ENCODE data around the gene SMCHD1.
"Not testable (repeated sequence)": the region's sequence is repeated elsewhere in the genome, so short reads cannot be mapped to it uniquely, and the experiment has no call there.

SMCHD1 gene

DNA sequence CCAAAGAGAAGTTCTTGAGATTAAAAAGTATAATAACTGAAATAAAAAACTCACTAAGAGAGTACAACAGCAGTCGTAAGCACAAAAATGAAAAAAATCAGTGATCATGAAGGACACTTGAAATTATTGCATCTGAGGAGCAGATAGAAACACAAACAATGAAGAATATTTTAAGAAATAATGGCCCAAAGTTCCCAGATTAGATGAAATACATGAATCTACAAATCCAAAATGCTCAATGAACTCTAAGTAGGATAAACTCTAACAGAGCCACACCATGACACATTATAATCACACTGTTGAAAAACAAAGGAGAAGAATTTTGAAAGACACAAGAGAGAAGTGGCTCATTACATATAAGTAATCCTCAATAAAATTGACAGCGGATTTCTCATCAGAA is 159.4 kb downstream of the SMCHD1 start:
- no peak for DNase-seq (ENCODE audit: low spot score)

DNA sequence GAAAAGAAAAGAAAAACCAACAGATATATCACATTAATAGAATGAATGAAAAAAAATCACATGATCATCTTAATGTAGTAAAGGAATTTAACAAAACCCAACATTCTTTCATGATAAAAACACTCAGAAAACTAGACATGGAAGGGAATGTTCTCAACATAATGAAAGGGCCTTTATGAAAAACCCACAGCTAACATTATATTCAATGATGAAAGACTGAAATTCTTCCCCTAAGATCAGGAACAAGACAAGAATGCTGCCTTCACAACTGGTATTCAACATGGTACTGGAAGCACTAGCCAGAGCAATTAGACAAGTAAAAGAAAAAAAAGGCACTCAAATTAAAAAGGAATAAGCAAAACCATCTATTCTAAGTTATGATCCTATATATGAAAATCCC is 162.8 kb downstream of the SMCHD1 start:
- DNase-seq (ENCODE audit: low spot score), result no peak

DNA sequence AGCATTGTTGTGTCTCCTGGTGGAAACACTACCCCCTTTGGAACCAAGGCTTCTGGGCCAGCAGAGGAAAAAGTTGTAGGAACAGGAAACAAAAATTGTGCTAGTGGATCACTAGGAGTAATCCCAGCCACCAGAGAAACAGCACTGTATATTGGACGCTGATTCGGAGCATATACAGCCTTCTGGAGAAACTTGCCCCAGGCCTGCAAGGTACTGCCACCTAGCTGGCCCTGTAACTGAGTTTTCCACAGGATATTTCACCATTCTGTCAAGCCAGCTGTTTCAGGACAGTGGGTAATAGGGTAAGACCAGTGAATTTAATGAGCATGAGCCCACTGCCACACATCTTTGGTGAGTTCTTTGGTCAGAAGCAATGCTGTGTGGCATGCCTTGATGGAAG is 166.2 kb downstream of the SMCHD1 start:
- DNase-seq (ENCODE audit: low spot score), result no peak

DNA sequence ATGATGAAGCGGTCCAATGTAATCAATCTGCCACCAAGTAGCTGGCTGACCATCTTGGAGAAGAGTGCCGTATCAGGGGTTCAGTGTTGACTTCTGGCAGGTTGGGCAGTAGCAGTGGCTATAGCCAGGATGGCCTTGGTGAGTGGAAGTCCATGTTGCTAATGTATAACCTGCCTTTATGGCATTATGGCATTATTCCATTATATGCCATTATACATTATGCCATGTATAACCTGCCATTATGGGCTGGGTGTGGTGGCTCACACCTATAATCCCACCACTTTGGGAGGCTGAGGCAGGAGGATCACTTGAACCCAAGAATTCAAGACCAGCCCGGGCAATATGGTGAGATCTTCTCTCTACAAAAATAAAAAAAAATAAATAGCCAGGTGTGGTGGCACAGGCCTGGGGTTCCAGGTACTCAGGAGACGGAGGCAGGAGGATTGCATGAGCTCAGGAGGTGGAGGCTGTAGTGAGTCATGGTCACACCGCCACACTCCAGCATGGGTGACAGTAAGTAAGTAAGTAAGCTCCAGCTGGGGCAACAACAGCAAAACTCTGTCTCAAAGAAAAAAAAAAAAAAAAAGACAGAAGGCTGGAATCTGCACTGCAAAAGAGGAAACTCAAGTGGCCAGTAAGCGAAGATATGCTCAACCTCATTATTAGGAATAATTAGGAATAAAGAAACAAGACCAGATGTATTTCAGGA is 166.8 kb downstream of the SMCHD1 start:
- no peak for DNase-seq (ENCODE audit: low spot score)

DNA sequence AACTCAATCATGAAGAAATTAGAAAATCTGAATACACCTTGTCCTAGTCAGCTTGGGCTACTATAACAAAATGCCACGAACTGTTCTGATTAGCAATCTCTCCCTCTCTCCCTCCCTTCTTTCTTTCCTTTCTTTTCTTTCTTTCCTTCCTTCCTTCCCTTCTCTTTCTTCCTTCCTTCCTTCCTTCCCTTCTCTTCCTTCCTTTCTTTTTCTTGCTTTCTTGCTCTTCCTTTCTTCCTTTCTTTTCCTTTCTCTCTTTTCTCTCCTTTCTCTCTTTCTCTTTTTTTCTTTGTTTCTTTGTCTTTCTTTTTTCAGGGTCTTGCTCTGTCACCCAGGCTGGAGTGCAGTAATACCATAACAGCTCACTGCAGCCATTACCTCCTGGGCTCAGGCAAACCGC is 167.7 kb downstream of the SMCHD1 start:
- DNase-seq (ENCODE audit: low spot score), result no peak

DNA sequence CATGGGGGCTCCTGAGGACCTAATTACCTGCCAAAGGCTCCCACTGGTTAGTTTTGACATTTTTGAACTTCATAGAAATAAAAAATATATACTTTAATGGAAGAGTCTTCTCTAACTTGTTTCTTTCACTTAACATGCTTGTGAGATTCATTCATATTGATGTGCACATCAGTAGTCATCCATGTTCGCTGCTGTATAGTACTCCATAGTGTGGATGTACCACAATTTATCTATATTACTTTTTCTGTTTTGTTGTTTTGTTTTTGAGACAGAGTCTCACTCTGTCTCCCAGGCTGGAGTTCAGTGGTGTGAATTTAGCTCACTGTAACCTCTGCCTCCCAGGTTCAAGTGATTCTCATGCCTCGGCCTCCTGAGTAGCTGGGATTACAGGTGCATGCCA is 168.4 kb downstream of the SMCHD1 start:
- no peak for DNase-seq (ENCODE audit: low spot score)

DNA sequence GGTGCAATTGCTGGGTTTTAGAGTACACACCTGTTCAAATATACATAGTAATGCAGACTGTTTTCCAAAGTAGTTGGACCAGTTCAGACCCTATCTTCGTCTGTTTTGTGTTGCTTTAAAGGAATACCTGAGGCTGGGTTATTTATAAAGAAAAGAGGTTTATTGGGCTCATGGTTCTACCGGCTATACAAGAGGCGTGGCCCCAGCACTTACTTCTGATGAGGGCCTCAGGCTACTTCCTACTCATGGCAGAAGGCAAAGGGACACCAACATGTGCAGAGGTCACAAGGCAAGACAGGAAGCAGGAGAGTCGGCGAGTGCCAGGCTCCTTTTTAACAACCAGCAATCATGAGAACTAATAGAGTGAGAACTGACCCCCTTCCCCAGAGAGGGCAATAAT is 169.3 kb downstream of the SMCHD1 start:
- no peak for DNase-seq (ENCODE audit: low spot score)

DNA sequence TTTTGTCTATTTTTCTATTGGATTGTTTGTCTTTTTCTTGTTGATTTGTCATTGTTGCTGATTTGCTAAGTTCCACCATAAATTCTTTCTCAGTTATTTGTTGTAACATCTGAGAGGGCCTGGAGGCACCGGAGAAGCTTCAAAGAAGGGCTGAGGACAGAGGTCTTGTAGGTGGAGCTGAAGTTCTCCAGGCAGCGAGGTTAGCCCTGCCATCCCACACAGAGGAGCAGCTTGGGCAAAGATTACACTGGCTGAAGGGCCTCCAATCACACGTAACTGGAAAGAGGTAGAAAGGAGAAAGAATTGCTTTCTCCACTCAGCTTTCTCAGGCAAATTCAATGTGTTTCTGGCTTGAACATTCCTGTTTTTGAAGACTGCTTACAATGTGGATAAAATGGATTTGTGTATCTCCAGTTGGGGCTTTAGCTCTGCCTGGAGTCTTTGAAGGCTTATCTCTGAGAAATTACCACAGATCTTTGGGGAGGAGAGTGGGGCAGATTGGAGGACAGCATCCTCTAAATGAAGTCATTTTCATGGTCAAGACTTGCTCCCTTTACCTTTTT is 170.2 kb downstream of the SMCHD1 start:
- no peak for DNase-seq (ENCODE audit: low spot score)

DNA sequence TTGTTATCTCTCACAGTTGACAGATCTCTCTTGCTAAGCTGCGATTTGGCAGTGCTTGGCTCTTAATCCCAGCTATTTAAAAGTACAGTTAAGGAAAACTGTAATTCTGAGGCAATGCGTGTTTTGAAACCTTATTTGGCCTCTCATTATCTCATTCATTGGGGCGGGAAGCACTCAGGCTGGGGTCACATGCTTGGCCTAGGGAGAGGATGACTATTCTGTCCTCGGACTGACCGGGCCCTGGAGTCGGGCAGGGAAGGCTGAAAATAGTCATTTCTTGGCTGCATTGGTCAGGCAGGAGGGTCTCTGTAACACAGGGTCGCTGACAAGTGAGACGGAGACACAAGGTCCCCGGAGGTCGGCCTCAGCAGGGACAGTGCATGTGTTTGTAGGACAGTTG is 171.1 kb downstream of the SMCHD1 start:
- DNase-seq (ENCODE audit: low spot score), result peak; percentile 77

DNA sequence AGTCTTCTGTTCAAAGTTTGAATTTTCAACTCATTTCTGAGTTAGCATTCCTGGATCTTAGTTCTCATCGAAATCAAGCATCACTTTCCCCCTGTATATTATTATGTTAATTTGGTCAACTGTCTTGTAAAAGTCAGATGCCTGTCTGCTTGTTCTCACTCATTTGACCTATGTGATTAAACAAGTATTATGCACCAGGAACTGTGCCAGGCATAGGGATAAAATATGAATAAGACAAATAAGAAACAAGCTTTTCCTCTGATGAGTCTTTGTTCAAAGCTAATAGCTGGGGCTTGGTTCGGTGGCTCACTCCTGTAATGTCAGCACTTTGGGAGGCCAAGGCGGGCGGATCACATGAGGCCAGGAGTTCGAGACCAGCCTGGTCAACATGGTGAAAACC is 171.5 kb downstream of the SMCHD1 start:
- no peak for DNase-seq (ENCODE audit: low spot score)

DNA sequence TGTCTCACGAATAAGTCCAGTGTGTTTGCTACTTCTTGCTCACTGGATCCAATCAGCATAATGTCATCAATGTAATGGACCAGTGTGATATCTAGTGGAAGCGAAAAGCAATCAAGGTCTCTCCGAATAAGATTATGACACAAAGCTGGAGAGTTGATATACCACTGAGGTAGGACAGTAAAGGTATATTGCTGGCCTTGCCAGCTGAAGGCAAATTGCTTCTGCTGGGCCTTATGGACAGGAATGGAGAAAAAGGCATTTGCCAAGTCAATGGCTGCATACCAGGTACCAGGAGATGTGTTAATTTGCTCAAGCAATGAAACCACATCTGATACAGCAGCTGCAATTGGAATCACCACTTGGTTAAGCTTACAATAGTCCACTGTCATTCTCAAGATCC is 180.6 kb downstream of the SMCHD1 start:
- not testable (repeated sequence) for DNase-seq (ENCODE audit: low spot score)

DNA sequence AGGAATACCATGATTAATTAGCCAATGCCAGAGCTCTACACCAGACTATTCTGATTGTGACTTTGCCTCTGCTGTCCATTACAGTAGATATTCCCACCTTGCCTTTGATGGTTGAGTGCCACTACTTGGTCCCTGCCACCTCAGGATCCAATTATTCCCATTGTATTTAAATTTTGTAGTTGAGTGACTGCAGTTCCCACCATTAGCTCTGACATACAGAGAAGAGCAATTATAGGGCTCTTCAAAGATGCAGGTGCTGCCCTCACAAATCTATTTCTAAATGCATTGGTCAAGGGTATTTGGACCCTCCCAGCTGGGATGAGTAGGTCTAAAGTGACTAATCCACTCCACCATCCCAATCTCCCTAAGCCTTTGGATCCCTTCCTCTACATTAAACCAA is 181.8 kb downstream of the SMCHD1 start:
- not testable (repeated sequence) for DNase-seq (ENCODE audit: low spot score)

DNA sequence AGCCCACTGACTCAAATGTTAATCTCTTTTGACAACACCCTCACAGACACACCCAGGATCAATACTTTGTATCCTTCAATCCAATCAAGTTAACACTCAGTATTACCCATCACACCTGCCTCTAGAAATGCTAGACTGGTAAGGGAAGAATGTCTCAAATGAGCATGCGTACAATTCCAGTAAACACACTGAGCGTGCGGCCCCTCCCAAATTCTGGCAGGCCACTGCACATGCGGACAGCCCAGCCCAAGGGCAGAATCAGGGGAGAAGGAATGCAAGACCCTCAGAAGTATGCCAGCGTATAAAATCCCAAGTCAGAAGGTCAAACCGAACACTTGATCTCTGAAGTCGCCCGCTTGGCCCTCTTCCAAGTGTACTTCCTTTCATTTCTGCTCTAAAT is 183.7 kb downstream of the SMCHD1 start:
- DNase-seq (ENCODE audit: low spot score), result no peak

DNA sequence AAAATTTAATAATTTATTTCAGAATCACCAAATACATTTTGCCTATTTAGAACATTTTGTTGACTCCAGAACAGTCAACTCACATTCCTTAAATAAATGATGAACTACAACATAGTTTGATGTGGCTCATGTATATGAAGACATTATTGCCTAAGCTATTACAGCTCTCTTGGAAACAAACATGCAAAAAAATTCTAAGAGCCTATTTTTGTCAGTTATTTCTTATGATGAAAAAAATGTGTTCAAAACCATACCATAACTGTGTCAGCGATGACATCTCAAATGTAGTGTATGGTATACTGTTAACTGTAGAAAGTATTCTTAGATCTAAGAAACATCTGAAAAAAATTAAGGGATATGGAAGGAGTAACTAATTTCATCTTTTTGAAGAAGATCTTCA is 185.0 kb downstream of the SMCHD1 start:
- no peak for DNase-seq (ENCODE audit: low spot score)

DNA sequence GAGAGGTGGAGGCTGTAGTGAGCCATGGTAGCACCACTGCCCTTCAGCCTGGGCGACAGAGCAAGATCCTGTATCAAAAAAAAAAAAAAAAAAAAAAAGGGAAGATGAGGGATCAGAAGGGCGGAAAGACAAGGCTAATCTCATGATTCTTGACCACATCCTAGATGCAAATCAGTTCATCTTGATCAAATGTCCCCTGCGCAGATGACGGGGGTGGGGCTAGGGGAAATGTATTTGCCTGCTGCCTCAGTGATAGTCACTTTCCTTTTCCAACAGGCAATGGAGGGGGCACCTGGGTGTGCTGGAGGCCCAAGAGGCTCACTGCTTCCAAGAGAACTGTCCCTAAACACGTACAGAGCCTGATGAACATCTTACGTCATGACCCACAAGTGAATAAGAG is 187.6 kb downstream of the SMCHD1 start:
- no peak for DNase-seq (ENCODE audit: low spot score)

DNA sequence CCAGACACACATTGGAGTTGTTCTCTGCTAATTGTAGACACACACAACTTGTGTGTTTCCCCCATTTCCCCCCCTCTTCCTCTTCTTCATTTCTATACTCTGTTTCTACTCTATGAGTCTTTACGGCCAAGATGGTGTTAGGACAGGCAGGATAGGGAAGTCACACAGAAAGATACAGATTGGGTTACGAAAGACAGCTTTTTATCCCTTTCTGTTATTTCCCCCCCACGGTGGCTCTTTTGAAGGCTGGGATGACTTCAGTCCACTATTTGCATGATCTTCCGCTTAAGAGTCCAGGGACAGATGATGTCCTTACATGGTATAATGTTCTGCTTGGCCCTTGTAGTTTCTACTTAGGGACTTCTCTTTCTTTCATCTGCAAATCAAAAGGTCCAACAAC is 189.6 kb downstream of the SMCHD1 start:
- DNase-seq (ENCODE audit: low spot score), result no peak

DNA sequence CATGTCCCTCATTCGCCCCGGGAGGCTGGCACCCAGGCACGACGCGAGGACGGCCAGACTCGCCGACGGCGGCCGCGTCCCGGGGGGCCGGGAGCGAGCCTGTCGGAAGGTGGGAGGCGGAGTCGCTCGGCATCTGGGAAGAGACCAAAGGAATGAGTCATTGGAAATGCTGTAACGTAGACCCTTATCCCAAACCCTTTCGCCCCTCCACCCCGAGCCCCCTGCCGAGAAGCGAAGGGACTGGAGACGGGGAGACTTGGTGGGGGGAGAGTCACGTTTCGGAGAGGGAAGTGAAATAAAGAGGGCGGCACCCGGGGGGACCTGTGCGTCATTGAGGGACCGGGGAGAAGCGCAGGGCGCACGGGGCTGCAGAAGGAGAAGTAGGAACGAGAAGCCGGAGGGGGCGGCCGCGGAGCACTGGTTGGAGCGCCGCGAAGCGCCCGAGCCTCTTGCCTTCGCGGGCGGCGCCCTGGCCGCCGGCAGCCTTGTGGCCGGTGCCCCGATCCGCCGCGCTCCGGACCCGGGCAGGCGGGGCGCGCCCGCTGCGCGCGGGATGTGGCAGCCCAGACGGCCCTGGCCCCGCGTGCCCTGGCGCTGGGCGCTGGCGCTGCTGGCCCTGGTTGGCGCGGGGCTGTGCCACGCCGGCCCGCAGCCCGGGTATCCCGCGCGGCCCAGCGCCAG is 191.2 kb downstream of the SMCHD1 start, which contains the start of gene EMILIN2:
EMILIN2 (plus strand) TSS at position 371 of the 681 bp plus-strand sequence; CDS start at position 554, 183 bp downstream.
- DNase-seq (ENCODE audit: low spot score), result peak; percentile 75

DNA sequence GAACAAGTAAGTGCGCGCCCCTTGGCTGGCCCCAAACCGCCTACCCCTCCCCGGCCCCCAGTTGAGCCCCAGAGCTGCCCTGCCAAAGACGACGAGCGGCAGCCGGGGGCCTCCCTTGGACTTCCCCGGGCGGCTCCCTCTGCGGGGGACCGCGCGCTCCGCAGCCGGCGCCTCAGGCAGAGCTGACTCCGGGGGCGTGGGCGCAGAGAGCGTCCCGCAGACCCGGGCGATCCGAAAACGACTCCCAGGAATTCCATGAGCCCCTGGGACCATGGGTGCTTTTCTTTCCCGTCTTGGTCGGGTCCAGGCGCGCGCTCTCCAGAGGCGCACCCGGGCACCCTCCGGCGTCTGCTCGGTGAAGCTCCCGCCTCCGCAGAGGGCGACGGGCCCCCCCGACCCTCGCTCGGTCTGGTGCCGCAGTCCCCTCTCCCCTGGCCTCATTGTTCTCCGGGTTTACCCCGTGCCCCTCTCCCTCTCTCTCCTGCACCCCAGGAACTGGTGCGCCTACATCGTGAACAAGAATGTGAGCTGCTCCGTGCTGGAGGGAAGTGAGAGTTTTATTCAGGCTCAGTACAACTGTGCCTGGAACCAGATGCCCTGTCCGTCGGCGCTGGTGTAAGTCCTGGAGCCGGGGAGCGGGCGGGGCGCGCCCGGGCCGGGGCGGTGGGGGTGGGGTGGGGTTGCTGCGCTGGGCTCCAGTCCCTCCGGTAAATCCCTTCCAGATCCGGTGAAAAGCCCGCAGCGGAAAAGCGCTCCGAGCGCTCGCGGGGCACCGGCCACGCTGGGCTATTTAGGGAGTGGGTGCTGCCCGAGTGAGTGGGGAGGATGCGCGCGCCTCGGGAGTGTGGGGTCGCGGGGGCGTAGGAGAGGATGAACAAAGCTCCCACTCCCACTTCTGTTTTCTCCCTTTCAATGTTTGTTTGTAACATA is 192.1 kb downstream of the SMCHD1 start:
- peak; percentile 83 for DNase-seq (ENCODE audit: low spot score)

DNA sequence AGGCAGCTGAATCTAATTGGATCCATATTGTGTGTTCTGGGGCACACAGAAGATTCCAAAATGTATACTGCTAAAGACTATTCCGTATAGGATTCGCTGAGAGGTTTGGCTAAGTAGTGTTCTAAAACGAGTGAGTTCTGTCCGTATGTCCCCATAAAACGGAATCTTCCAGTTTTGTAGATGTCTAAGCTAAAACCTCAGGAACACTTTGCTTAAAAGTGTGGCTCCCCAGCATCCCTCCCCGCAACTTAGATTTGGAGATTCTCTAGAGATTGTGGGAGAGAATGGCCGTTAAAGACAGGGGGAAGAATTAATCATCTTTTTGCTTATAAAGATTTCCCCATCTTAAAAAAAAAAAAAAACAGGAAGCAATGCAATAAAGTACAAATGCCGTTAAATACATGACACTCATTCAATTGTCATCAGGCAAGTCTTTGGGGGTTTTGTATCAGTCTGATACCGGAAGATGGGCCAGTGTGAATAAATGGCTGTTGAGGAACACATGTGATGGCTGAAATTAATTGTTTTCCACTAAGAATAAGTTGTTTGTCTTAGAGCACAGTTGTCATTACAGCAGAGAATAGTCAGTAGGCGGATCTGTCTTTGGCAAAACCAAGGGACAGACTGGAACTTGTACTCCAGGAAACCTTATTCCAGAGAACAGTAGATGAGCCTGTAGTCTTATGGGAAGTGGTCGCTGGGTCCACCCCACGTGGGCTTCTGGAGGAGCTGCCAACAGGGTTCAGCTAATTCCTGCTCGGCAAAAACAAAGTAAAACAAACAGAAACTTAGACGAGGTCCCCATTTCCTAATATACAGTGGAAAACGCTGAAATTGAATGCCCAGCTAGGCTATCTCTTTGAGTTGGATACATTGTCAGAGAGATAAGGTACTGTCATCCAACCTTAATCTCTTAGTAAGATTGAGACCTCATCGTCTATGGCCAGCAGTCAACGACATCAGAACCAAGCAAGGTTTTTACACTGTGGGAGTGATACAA is 193.0 kb downstream of the SMCHD1 start:
- DNase-seq (ENCODE audit: low spot score), result no peak

DNA sequence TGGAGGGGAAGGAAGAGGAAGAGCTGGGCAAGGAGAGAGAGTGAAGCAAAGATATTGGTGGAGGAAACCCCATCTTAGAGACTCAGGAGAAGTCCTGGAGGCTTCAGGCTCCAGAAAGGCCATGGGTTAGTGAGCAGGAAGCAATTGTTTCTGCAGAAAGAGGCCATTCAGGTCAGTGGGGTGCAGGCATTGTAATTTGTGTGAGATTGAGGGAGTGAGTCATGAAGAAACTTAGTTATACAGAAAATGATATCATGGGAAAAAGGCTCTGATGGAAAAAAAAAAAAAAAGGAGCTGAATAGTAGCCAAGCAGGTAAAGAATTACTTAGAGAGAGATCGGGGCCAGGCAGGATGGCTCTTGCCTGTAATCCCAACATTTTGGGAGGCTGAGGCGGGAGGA is 195.3 kb downstream of the SMCHD1 start:
- no peak for DNase-seq (ENCODE audit: low spot score)

DNA sequence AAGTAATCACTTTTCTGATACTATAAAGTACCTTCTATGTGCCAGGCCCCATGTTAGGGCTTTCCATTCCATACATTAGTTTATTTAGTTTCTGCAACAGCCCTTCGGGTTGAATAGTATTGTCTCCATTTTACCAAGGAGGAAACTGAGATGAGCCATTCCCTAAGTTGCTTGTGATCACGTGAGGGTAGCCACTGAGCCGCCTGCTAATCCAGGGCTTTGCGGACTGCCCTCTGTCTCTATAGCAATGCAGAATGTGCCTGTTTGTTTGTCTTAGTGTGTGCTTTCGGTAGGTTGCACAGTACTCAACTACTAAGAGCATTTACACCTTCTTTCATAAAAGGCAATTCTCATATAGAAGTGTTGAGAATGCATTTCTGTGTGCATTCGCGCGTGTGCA is 196.2 kb downstream of the SMCHD1 start:
- DNase-seq (ENCODE audit: low spot score), result no peak

Measured in AG20443 (cell line).